T-helper 2 cell treated with Interferon-gamma antibody and Interleukin-4, amounts not matched to agents 5 μg/mL and 100 μg/mL, for 36 hours (primary cell): Measurements from ENCODE around the gene NHLRC4.
A peak's percentile ranks its signal among the peaks of the same experiment; 100 is the strongest.

Experiments
- DNase-seq: peaks from one replicate; pipeline ENCODE4 v3.0.0; 2021; ENCODE audit warnings: low spot score
- H3K27ac Mint-ChIP-seq: one replicate; pipeline ENCODE4 v1.8.0; 2021; ENCODE audit warnings: mild to moderate bottlenecking, mixed read lengths
- H3K27me3 Mint-ChIP-seq: one replicate; pipeline ENCODE4 v1.8.0; 2021; ENCODE audit warnings: low read depth, mixed read lengths
- H3K36me3 Mint-ChIP-seq: one replicate; pipeline ENCODE4 v1.8.0; 2021; ENCODE audit warnings: low read depth, mixed read lengths
- H3K4me1 Mint-ChIP-seq: one replicate; pipeline ENCODE4 v1.8.0; 2021; ENCODE audit warnings: low read depth, mixed read lengths
- H3K4me3 Mint-ChIP-seq: one replicate; pipeline ENCODE4 v1.8.0; 2022; ENCODE audit warnings: mild to moderate bottlenecking, moderate library complexity, mixed read lengths
- H3K9me3 Mint-ChIP-seq: one replicate; pipeline ENCODE4 v1.8.0; 2021; ENCODE audit warnings: mixed read lengths

The NHLRC4 gene

GRCh38 chr16:537415-538335, 29.1 kb upstream of the NHLRC4 start:
- Mint-ChIP-seq H3K27ac (no peak overlapping the region), H3K36me3 (peaks cover 7% of the 10 kb centered on the region), H3K27me3 (no peaks in the 10 kb centered on the region), H3K4me1 (no peaks in the 10 kb centered on the region), H3K4me3 (no peak overlapping the region), H3K9me3 (no peaks in the 10 kb centered on the region)
- DNase-seq = no peak

- Mint-ChIP-seq H3K4me1 (no peaks in the 10 kb centered on the region), H3K36me3 (peaks cover 10% of the 10 kb centered on the region)
Measured at GRCh38 chr16:539901-540530, 26.8 kb upstream of the NHLRC4 start.

GRCh38 chr16:540645-541340, 26.0 kb upstream of the NHLRC4 start:
- no peaks in the 10 kb centered on the region for H3K9me3 Mint-ChIP-seq
- H3K4me3 Mint-ChIP-seq = no peak overlapping the region
- DNase-seq = no peak
- H3K27ac Mint-ChIP-seq = no peak overlapping the region
- H3K36me3 Mint-ChIP-seq = peaks cover 10% of the 10 kb centered on the region
- no peaks in the 10 kb centered on the region for H3K4me1 Mint-ChIP-seq
- no peaks in the 10 kb centered on the region for H3K27me3 Mint-ChIP-seq

More at GRCh38 chr16:539901-540530, 26.8 kb upstream of the NHLRC4 start:
- H3K9me3 Mint-ChIP-seq = no peaks in the 10 kb centered on the region
- H3K27me3 Mint-ChIP-seq = no peaks in the 10 kb centered on the region
- no peak overlapping the region for H3K4me3 Mint-ChIP-seq
- no peak overlapping the region for H3K27ac Mint-ChIP-seq
- DNase-seq = no peak

DNA sequence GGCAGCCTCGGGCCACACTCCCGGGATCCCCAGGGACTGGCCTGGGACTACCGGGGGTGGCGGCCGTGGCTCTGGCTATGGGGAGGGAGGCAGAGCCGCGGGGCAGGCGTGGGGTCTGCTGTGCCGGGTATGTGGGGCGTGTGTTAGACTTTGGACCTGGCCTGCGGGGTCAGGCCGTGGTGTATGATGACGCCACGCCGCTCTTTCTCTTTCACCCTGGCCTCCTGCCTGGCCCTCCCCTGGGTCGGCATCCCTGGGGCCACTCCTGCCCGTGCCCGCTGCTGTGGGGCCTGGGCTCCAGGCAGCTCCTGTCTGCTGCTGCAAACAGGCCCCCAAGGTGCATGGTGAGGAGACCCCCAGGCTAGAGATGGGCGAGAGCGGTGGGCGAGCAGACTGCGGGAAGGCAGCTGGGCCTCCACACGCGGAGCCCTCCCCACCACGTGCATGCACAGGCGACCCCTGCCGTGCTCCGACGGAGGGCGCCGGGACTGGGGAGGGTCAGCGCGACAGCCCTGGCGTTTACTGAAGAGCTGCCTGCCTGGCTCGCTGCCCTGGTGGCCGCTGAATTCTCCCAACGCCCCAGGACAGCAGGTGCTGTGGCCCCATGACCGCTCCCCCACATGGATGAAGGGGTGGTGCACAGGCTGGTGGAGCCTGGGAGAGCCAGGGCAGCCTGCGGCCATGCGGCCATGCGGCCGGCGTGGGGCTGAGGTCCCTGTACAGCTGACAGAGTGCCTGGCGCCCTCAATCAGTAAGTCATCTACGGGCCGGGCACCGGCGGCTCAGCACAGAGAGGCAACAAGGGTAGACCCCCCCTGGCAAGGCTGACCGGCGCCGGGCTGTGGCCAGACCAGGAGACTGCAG, 23.3 kb upstream of the NHLRC4 start:
- Mint-ChIP-seq H3K27ac (no peak overlapping the region), H3K4me1 (no peaks in the 10 kb centered on the region), H3K27me3 (no peaks in the 10 kb centered on the region), H3K4me3 (no peak overlapping the region), H3K9me3 (no peaks in the 10 kb centered on the region), H3K36me3 (peaks cover 10% of the 10 kb centered on the region)
- DNase-seq = no peak

- Mint-ChIP-seq H3K4me1 (no peaks in the 10 kb centered on the region), H3K4me3 (no peak overlapping the region), H3K27ac (no peak overlapping the region), H3K27me3 (no peaks in the 10 kb centered on the region), H3K36me3 (peaks cover 8% of the 10 kb centered on the region), H3K9me3 (no peaks in the 10 kb centered on the region)
- DNase-seq = no peak
Measured at GRCh38 chr16:544517-544916, 22.3 kb upstream of the NHLRC4 start.

DNA sequence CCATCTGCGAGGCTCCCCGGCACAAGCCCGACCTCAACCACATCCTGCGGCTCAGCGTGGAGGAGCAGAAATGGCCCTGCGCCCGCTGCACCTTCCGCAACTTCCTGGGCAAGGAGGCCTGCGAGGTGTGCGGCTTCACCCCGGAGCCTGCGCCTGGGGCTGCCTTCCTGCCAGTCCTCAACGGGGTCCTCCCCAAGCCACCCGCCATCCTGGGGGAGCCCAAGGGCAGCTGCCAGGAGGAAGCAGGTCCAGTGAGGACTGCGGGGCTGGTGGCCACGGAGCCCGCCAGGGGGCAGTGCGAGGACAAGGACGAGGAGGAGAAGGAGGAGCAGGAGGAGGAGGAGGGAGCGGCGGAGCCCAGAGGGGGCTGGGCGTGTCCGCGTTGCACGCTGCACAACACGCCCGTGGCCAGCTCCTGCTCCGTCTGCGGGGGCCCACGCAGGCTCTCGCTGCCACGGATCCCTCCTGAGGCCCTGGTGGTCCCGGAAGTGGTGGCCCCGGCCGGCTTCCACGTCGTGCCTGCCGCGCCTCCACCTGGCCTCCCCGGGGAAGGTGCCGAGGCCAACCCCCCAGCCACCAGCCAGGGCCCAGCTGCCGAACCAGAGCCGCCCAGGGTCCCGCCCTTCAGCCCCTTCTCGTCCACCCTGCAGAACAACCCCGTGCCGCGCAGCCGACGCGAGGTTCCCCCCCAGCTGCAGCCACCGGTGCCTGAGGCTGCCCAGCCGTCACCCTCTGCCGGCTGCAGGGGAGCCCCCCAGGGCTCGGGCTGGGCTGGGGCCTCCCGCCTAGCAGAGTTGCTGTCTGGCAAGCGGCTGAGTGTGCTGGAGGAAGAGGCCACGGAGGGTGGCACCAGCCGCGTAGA, 19.7 kb upstream of the NHLRC4 start:
- peaks cover 6% of the 10 kb centered on the region for H3K36me3 Mint-ChIP-seq
- H3K4me3 Mint-ChIP-seq = no peak overlapping the region
- peak; percentile 23 for DNase-seq

GRCh38 chr16:548586-548985, 18.2 kb upstream of the NHLRC4 start:
- peaks cover 2% of the 10 kb centered on the region for H3K36me3 Mint-ChIP-seq
- H3K27me3 Mint-ChIP-seq = no peaks in the 10 kb centered on the region
- no peak overlapping the region for H3K4me3 Mint-ChIP-seq

More for the DNA sequence above, 19.7 kb upstream of the NHLRC4 start:
- no peaks in the 10 kb centered on the region for H3K9me3 Mint-ChIP-seq
- H3K27me3 Mint-ChIP-seq = no peaks in the 10 kb centered on the region
- no peaks in the 10 kb centered on the region for H3K4me1 Mint-ChIP-seq
- no peak overlapping the region for H3K27ac Mint-ChIP-seq

DNA sequence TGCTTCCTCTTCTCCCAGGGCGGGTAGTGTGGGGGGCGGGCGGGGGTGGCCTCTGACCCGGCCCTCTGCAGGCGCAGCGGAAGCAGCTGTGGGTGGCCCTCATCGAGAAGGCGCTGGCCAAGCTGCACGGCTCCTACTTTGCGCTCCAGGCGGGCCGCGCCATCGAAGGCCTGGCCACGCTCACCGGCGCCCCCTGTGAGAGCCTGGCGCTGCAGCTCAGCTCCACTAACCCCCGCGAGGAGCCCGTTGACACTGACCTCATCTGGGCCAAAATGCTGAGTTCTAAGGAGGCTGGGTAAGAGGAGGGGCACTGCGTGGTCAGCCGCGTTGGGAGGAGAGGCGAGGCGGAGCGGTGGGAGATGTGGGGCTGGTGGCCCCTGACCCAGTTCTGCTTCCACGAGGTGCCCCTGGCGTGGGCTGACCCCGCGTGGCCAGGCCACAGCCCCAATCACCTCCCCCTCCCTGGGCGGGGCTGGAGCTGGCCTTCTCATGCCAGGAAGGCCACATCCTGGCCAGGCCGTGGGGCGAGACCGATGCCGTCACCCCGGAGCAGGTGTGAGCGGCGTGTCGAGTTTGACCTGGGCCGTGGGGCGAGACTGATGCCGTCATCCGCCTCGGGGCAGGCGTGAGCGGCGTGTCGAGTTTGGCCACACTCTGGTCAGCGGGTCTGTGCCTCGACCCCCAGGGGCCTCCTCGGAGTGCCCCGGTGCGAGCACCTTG, 17.1 kb upstream of the NHLRC4 start:
- Mint-ChIP-seq H3K4me3 (no peak overlapping the region), H3K27ac (no peak overlapping the region), H3K27me3 (no peaks in the 10 kb centered on the region), H3K4me1 (no peaks in the 10 kb centered on the region), H3K9me3 (no peaks in the 10 kb centered on the region), H3K36me3 (peaks cover 5% of the 10 kb centered on the region)
- no peak for DNase-seq

More at GRCh38 chr16:548586-548985, 18.2 kb upstream of the NHLRC4 start:
- Mint-ChIP-seq H3K9me3 (no peaks in the 10 kb centered on the region), H3K27ac (no peak overlapping the region), H3K4me1 (no peaks in the 10 kb centered on the region)
- DNase-seq = no peak

DNA sequence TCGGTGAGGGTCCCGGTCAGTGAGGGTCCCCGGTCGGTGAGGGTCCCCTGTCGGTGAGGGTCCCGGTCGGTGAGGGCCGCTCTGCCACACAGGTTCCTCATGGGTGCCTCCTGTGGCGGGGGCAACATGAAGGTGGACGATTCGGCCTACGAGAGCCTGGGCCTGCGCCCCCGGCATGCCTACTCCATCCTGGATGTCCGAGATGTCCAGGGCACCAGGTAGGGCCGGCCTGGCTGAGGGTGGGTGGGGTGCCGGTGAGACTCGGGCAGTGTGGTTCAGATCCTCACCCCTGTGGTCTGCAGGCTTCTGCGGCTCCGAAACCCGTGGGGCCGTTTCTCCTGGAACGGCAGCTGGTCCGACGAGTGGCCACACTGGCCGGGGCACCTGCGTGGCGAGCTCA, 15.6 kb upstream of the NHLRC4 start:
- Mint-ChIP-seq H3K27ac (no peak overlapping the region), H3K4me3 (no peak overlapping the region), H3K9me3 (no peaks in the 10 kb centered on the region), H3K36me3 (peaks cover 3% of the 10 kb centered on the region), H3K27me3 (no peaks in the 10 kb centered on the region), H3K4me1 (no peaks in the 10 kb centered on the region)
- DNase-seq = no peak

GRCh38 chr16:552171-552570, 14.6 kb upstream of the NHLRC4 start:
- no peak overlapping the region for H3K4me3 Mint-ChIP-seq
- DNase-seq = no peak
- H3K27ac Mint-ChIP-seq = no peak overlapping the region
- H3K4me1 Mint-ChIP-seq = no peaks in the 10 kb centered on the region
- peaks cover 3% of the 10 kb centered on the region for H3K36me3 Mint-ChIP-seq
- H3K27me3 Mint-ChIP-seq = no peaks in the 10 kb centered on the region
- H3K9me3 Mint-ChIP-seq = no peaks in the 10 kb centered on the region

DNA sequence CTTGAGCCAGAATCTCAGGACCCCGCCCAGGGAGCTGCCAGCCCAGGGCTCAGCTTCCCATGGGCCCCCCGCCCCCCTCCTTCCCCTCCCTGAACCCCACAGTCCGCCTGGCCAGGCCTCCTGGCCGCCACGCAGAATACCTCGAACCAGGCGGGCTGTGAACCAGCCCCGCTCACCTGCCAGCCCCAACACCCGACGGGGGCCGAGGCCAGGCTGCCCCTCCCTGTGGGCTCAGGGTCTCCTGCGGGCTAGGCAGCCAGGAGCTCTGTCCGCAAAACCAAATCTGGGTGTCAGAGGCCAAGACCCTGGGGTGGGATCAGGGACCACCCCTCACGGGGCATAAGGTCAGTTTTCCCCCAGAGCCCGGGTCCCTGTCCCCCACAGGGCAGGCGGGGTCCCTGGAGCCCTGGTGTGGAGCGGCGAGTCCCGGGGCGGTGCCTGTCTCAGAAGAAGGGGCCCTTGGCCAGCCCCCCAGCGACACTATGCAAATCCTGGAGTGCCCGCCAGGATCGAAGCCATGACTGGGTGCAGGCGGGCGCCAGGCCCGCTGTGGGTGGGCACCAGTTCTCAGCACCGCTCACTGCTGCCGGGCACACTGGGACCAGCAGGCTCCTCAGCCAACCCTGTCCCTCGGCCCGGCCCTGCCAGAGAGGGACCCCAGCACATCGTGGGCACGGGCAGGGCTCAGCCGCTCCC, 13.1 kb upstream of the NHLRC4 start:
- DNase-seq = no peak
- H3K27ac Mint-ChIP-seq = no peak overlapping the region
- H3K36me3 Mint-ChIP-seq = peaks cover 3% of the 10 kb centered on the region
- no peaks in the 10 kb centered on the region for H3K4me1 Mint-ChIP-seq
- no peak overlapping the region for H3K4me3 Mint-ChIP-seq
- H3K9me3 Mint-ChIP-seq = no peaks in the 10 kb centered on the region
- H3K27me3 Mint-ChIP-seq = peaks cover 4% of the 10 kb centered on the region

GRCh38 chr16:554297-554621, 12.5 kb upstream of the NHLRC4 start:
- no peak for DNase-seq
- Mint-ChIP-seq H3K4me3 (no peak overlapping the region), H3K4me1 (no peaks in the 10 kb centered on the region), H3K9me3 (no peaks in the 10 kb centered on the region), H3K27ac (no peak overlapping the region), H3K27me3 (peaks cover 5% of the 10 kb centered on the region), H3K36me3 (peaks cover 3% of the 10 kb centered on the region)
